HepG2 (cell line): ENCODE measurements around the gene SMTN. TPM values are rescaled to one million over a fixed set of nuclear protein-coding genes. Genes with fewer than 3 reads are reported as not detected.

Experiments used
- ATAC-seq: fragments of 200-7000 bp; cut with Tn5 transposase; 3 replicates; pipeline ENCODE4 v1.9.1; 2020; ENCODE audit warnings: mild to moderate bottlenecking, moderate library complexity
- BruUV-seq: library from RNA; stranded (reverse); fragments of 400-500 nt; replicated peaks from 2 replicates; lab custom pipeline; 2021; lab: Mats Ljungman, UMichigan
- CTCF ChIA-PET: fragments of 300-600 bp; formaldehyde crosslinking; extraction: SDS; loops from one replicate; lab custom pipeline; 2021; ENCODE audit warnings: low total read pairs, inconsistent platforms, low intra/inter-chr PET ratio; lab: Yijun Ruan, JAX
- POLR2A ChIA-PET: fragments of 350-600 bp; sonication (Branson Sonifier 250); formaldehyde crosslinking; loops from one replicate; lab custom pipeline; 2020; ENCODE audit warnings: antibody characterized with exemption, inconsistent platforms; lab: Yijun Ruan, JAX
- DNase-seq: peaks from one replicate; pipeline ENCODE4 v3.0.0-alpha.2; 2015; ENCODE audit warnings: low spot score
- FAIRE-seq: peaks from 3 replicates; lab custom pipeline; 2011; peaks lifted over from hg19 to GRCh38; lab: Jason Lieb, UNC
- H2AFZ ChIP-seq: one replicate; pipeline ENCODE4 v1.6.1; 2011; ENCODE audit warnings: low read length, inconsistent platforms
- H3K27ac ChIP-seq: fragments of 300-600 bp; 3 replicates; pipeline ENCODE4 v1.8.0; 2011; ENCODE audit warnings: mixed run types, mild to moderate bottlenecking, mixed read lengths, low read length, inconsistent platforms; ENCODE audit not compliant: insufficient read depth; ENCODE audit errors: extremely low read length
- H3K27me3 ChIP-seq, 2 experiments: fragments of 200-600 bp in 1 of 2; 2 replicates in 1 of 2; 3 replicates in 1 of 2; pipeline versions ENCODE4 v1.6.0 to v1.8.0; 2011; ENCODE audit warnings: low read length in 2 of 2, mild to moderate bottlenecking in 2 of 2, moderate library complexity in 2 of 2, inconsistent platforms in 1 of 2; ENCODE audit not compliant: insufficient read depth in 2 of 2, control insufficient read depth in 1 of 2
- H3K36me3 ChIP-seq, 2 experiments: fragments of 200-600 bp in 1 of 2; replicated peaks in 1 of 2; 2 replicates in 1 of 2; 3 replicates in 1 of 2; pipeline versions ENCODE4 v1.5.1 to v1.8.0; 2011; ENCODE audit warnings: low read length in 2 of 2, inconsistent platforms in 1 of 2; ENCODE audit not compliant: insufficient read depth in 2 of 2, control insufficient read depth in 1 of 2
- H3K4me1 ChIP-seq: 2 replicates; pipeline ENCODE4 v1.5.1; 2012; ENCODE audit warnings: low read length, inconsistent platforms; ENCODE audit not compliant: insufficient read depth
- H3K4me2 ChIP-seq: 2 replicates; pipeline ENCODE4 v1.6.0; 2011; ENCODE audit warnings: low read depth, low read length, inconsistent platforms
- H3K4me3 ChIP-seq, 3 experiments: fragments of 200-600 bp in 1 of 3; sonication (generic), shearing (Covaris generic) in 1 of 3; replicated peaks in 1 of 3; 2 replicates each; pipeline ENCODE4 v1.5.1; 2011 to 2016; ENCODE audit warnings: low read length in 3 of 3, inconsistent platforms in 2 of 3, low read depth in 2 of 3, mild to moderate bottlenecking in 2 of 3, control low read depth in 1 of 3, mixed read lengths in 1 of 3; ENCODE audit not compliant: insufficient read depth in 1 of 3
- H3K79me2 ChIP-seq: one replicate; pipeline ENCODE4 v1.6.1; 2011; ENCODE audit warnings: low read length, inconsistent platforms; ENCODE audit not compliant: insufficient read depth
- H3K9ac ChIP-seq: 2 replicates; pipeline ENCODE4 v1.6.0; 2011; ENCODE audit warnings: mild to moderate bottlenecking, low read depth, low read length, inconsistent platforms; ENCODE audit not compliant: insufficient read depth
- H3K9me3 ChIP-seq: 2 replicates; pipeline ENCODE4 v1.5.1; 2012; ENCODE audit warnings: mild to moderate bottlenecking, low read length
- H4K20me1 ChIP-seq: 2 replicates; pipeline ENCODE4 v1.6.0; 2011; ENCODE audit warnings: inconsistent platforms, mild to moderate bottlenecking, low read length, moderate library complexity; ENCODE audit not compliant: insufficient read depth
- HDAC2 ChIP-seq: sonication (generic); formaldehyde crosslinking; IDR thresholded peaks from 2 replicates; pipeline ENCODE4 v1.4.0; 2020; ENCODE audit warnings: missing genetic modification reagents
- KDM3A ChIP-seq: IDR thresholded peaks from 2 replicates; pipeline ENCODE4 v1.6.1; 2018; ENCODE audit warnings: low read depth, missing compliant biosample characterization
- MAZ ChIP-seq, 2 experiments: sonication (generic) in 1 of 2; formaldehyde crosslinking in 1 of 2; IDR thresholded peaks; 2 replicates each; pipeline versions ENCODE4 v1.5.0 to v1.6.1; 2012 to 2020; ENCODE audit warnings: low read depth in 2 of 2, mild to moderate bottlenecking in 2 of 2, borderline replicate concordance in 1 of 2, improper control_type of control experiment in 1 of 2, low read length in 1 of 2, missing genetic modification reagents in 1 of 2, moderate library complexity in 1 of 2
- NFE2L2 ChIP-seq: fragments of 150-350 bp; IDR thresholded peaks from 2 replicates; pipeline ENCODE4 v1.6.1; 2014; ENCODE audit warnings: low read length
- NFKBIZ ChIP-seq: IDR thresholded peaks from 2 replicates; pipeline ENCODE4 v1.6.1; 2018; ENCODE audit warnings: missing genetic modification reagents, missing compliant biosample characterization
- NFYC ChIP-seq: IDR thresholded peaks from 2 replicates; pipeline ENCODE4 v1.6.1; 2016; ENCODE audit warnings: missing genetic modification reagents, missing compliant biosample characterization
- POLR2AphosphoS2 ChIP-seq: IDR thresholded peaks from 2 replicates; pipeline ENCODE4 v1.6.1; 2011; ENCODE audit warnings: low read depth, low read length, improper control_type of control experiment
- ZNF121 ChIP-seq: sonication (generic); formaldehyde crosslinking; IDR thresholded peaks from 2 replicates; pipeline ENCODE4 v1.5.0; 2020; ENCODE audit warnings: mild to moderate bottlenecking, missing genetic modification reagents
- WGBS: methylation state at CpG from one replicate; pipeline ENCODE4 v1.1.6; 2017; ENCODE audit warnings: low lambda C conversion rate; 5-methylcytosine and 5-hydroxymethylcytosine counted together
- in situ Hi-C: cut with HindIII; loops from 2 replicates; pipeline ENCODE4 v1.10.0; 2017; ENCODE audit warnings: low pct_unique_long_range_greater_than_20kb; ENCODE audit not compliant: extremely low pct_ligation_motif_present
- intact Hi-C: fragments of 100-400 bp; cut with micrococcal nuclease; formaldehyde crosslinking; loops from one replicate; pipeline ENCODE4 v1.10.0; 2022; ENCODE audit not compliant: unreplicated experiment
- polyA plus RNA-seq, 8 experiments: library from polyadenylated mRNA; depleted of rRNA in 3 of 8; stranded (reverse) in 7 of 8; unstranded in 1 of 8; fragments of >200 nt; fragmentation: Illumina TruSeq in 4 of 8; extraction: Trizol in 4 of 8; gene quantifications; 2 replicates each; pipeline versions ENCODE4 v1.2.1 to v1.2.3, GENCODE V29; 2011 to 2016; ENCODE audit warnings: low read depth in 4 of 8, missing spikeins in 1 of 8, mixed read lengths in 1 of 8; ENCODE audit not compliant: insufficient read depth in 1 of 8
- total RNA-seq, 5 experiments: library from RNA; depleted of rRNA; stranded (reverse); fragments of >200 nt; fragmentation: Illumina TruSeq; extraction: Trizol; gene quantifications; 2 replicates each; pipeline ENCODE4 v1.2.3, GENCODE V29; 2016; ENCODE audit warnings: low read depth in 1 of 5
- TF ChIP-seq, protein P1 (sequence below): sonication (generic); formaldehyde crosslinking; IDR thresholded peaks from 2 replicates; pipeline ENCODE4 v1.8.1; 2023; ENCODE audit warnings: missing genetic modification reagents, inconsistent platforms, borderline replicate concordance
- TF ChIP-seq, protein P2 (sequence below): sonication (generic); formaldehyde crosslinking; IDR thresholded peaks from 2 replicates; pipeline ENCODE4 v1.5.1; 2020; ENCODE audit warnings: missing genetic modification reagents, mild to moderate bottlenecking, borderline replicate concordance

SMTN gene
- total and polyA plus RNA-seq, 2 of the 13 experiments (the other 11 are each of a cell fraction or from before 2014, with no cell fraction given): 14.7 to 26.1 TPM

DNA sequence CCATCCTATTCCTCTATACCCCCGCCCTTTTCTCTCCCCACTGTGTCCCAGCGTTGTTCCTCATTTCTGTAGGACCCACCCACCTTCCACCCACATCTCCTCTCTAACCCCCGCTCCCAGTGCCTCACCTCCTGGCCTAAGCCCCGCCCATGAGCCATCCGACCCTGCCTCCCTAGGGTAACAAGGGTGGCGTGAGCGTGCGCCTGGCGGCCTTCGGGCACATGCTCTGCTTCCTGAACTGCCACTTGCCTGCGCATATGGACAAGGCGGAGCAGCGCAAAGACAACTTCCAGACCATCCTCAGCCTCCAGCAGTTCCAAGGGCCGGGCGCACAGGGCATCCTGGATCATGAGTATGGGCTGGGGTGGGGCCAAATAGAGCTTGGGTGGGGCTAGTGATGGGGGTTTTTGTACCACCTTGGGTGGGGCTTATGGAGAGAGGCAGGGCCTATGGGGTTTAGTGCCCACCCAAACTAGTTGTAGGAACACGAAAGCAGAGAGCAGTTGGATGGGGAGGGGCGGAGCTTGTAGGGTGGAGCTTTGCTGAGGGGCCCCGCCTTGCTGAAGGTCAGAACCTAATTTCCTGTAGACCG lies 46.2 kb downstream of the SMTN start:
- Histone ChIP-seq H3K79me2 (no peaks in the 10 kb centered on the region), H2AFZ (no peak overlapping the region), H3K27me3 (peaks cover 1 to 23% of the 10 kb centered on the region in 2 experiments; a peak in 4 of 5 replicates), H3K4me2 (no peak overlapping the region), H3K9ac (no peak overlapping the region), H3K9me3 (no peaks in the 10 kb centered on the region), H3K27ac (no peak overlapping the region), H3K4me1 (peaks cover 45% of the 10 kb centered on the region), H3K36me3 (no peaks in the 10 kb centered on the region), H4K20me1 (no peaks in the 10 kb centered on the region), H3K4me3 (no peak overlapping the region)
- FAIRE-seq (no peak), ATAC-seq (no peak), DNase-seq (no peak)
- BruUV-seq: no TSS peak
- ChIA-PET POLR2A (no interaction called here), CTCF (no interaction called here)
- in situ Hi-C loops: no loop called here
- no peak for TF ChIP-seq POLR2AphosphoS2
- TF ChIP-seq NFE2L2: no peak
- TF ChIP-seq MAZ (IDR thresholded peaks at IDR 0.05; ENCODE audit: borderline replicate concordance, low read depth, low read length): no peak
- TF ChIP-seq MAZ (CRISPR knock-in tag; IDR thresholded peaks at IDR 0.05; ENCODE audit: low read depth): no peak
- TF ChIP-seq NFYC (CRISPR knock-in tag): no peak
- no peak for TF ChIP-seq ZNF121 (CRISPR knock-in tag)
- no peak for TF ChIP-seq NFKBIZ (CRISPR knock-in tag)
- TF ChIP-seq KDM3A (CRISPR knock-in tag): no peak
- TF ChIP-seq, protein P1, sequence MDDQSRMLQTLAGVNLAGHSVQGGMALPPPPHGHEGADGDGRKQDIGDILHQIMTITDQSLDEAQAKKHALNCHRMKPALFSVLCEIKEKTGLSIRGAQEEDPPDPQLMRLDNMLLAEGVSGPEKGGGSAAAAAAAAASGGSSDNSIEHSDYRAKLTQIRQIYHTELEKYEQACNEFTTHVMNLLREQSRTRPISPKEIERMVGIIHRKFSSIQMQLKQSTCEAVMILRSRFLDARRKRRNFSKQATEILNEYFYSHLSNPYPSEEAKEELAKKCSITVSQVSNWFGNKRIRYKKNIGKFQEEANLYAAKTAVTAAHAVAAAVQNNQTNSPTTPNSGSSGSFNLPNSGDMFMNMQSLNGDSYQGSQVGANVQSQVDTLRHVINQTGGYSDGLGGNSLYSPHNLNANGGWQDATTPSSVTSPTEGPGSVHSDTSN (CRISPR knock-in tag): no peak
- no peak for TF ChIP-seq HDAC2 (CRISPR knock-in tag)
- TF ChIP-seq, protein P2, sequence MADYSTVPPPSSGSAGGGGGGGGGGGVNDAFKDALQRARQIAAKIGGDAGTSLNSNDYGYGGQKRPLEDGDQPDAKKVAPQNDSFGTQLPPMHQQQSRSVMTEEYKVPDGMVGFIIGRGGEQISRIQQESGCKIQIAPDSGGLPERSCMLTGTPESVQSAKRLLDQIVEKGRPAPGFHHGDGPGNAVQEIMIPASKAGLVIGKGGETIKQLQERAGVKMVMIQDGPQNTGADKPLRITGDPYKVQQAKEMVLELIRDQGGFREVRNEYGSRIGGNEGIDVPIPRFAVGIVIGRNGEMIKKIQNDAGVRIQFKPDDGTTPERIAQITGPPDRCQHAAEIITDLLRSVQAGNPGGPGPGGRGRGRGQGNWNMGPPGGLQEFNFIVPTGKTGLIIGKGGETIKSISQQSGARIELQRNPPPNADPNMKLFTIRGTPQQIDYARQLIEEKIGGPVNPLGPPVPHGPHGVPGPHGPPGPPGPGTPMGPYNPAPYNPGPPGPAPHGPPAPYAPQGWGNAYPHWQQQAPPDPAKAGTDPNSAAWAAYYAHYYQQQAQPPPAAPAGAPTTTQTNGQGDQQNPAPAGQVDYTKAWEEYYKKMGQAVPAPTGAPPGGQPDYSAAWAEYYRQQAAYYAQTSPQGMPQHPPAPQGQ (CRISPR knock-in tag): no peak
- 75% methylated on average over 19 of the region's 19 CpGs for WGBS
- intact Hi-C loops: no loop called here
